ENCODE measurements around the gene ITGB6.

DNA sequence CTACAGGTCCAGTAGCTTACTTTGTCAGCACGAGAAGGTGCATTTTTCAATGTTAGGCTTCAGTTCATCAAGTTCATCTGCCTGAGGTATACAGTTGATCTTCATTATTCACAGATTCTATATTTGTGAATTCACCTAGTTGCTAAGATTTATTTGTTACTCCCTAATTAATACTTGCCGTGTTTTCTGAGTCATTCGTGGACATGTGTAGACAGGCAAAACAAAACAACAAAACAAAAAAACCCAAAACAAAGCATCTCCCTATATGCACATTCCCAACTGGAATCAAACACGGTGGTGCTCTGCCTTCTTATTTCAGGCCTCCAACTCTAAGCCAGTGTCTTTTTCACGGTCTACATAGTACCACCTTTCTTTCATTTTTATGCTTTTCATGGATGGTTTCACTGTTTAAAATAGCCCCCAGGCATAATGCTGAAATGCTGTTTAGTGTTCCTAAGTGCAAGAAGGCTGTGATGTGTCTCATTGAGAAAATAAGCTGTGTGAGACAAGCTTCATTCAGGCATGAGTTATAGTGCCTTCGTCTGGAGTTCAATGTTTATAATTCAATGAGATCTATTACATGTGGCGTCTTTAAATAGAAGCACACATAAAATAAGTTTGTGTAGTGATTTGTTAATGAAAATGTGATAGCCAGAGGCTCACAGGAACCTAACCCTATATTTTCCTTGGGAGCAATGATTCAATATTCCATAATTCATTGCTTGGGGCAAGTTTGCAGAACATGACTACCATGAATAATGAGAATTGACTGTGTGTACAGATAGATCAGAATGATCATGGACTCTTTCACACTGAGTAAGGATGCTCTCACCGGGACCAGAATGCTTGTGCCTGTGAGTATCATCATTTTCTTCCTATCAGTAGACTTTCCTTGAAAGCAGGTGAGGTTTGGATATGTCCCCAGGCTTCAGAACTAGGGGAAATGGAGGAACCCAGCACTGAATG lies 24.6 kb downstream of the ITGB6 start:
- TF ChIP-seq EZH2phosphoT487 (IDR thresholded peaks at IDR 0.05; ENCODE audit: borderline replicate concordance, low read length), result no peak
- TF ChIP-seq, protein P1, sequence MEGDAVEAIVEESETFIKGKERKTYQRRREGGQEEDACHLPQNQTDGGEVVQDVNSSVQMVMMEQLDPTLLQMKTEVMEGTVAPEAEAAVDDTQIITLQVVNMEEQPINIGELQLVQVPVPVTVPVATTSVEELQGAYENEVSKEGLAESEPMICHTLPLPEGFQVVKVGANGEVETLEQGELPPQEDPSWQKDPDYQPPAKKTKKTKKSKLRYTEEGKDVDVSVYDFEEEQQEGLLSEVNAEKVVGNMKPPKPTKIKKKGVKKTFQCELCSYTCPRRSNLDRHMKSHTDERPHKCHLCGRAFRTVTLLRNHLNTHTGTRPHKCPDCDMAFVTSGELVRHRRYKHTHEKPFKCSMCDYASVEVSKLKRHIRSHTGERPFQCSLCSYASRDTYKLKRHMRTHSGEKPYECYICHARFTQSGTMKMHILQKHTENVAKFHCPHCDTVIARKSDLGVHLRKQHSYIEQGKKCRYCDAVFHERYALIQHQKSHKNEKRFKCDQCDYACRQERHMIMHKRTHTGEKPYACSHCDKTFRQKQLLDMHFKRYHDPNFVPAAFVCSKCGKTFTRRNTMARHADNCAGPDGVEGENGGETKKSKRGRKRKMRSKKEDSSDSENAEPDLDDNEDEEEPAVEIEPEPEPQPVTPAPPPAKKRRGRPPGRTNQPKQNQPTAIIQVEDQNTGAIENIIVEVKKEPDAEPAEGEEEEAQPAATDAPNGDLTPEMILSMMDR (conservative IDR thresholded peaks at IDR 0.05; ENCODE audit: low read depth, low read length), result no peak
